Lower leg skin (tissue), 3 donors: ENCODE measurements around the gene NAV2.

Experiments used
- CTCF ChIP-seq, 3 donors: fragments of 450-650 bp; IDR thresholded peaks; one replicate each; pipeline ENCODE4 v1.5.1; 2016; ENCODE audit warnings: antibody characterized with exemption in 3 of 3, mild to moderate bottlenecking in 3 of 3, moderate library complexity in 2 of 3
- POLR2A ChIP-seq, 2 donors: fragments of 450-650 bp; IDR thresholded peaks; one replicate each; pipeline ENCODE4 v1.6.1; 2016 to 2017; ENCODE audit warnings: antibody characterized with exemption in 2 of 2, mild to moderate bottlenecking in 1 of 2, moderate library complexity in 1 of 2

DNA sequence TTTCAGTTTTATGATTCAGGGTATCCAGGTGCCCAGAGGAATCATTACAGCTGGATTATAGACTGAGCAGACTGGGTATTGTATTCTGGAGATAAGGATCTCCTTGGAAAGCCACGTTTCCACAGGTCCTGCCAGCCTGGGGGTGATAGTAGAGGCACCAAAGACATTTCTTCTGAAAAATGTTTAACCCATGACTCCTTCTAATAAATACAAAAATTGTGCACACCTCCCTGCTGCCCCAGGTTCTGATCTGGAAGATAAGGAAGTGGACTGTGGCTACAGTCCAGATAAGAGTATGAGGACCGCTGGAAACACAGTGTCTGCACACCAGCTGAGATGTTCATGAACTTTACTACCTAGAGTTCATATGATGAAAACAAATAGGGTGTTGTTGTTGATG, 255.2 kb downstream of the NAV2 start:
- TF ChIP-seq POLR2A (IDR thresholded peaks at IDR 0.05) = no peak
- no peak for TF ChIP-seq CTCF (IDR thresholded peaks at IDR 0.05)
